SK-N-SH (cell line): ENCODE data around the gene CHPF2. TPM values are rescaled to one million over a fixed set of nuclear protein-coding genes. Genes with fewer than 3 reads are reported as not detected.

Experiments used
- CTCF ChIA-PET: fragments of 300-600, 350-600 bp; formaldehyde crosslinking; extraction: SDS; loops from one replicate; lab custom pipeline; 2021; lab: Yijun Ruan, JAX
- POLR2A ChIA-PET: fragments of 350-600 bp; sonication (Branson Sonifier 250); formaldehyde crosslinking; extraction: SDS; loops from one replicate; lab custom pipeline; 2020; ENCODE audit warnings: antibody characterized with exemption, inconsistent platforms; lab: Yijun Ruan, JAX
- DNase-seq: peaks from one replicate; pipeline ENCODE4 v3.0.0; 2012
- H2AFZ ChIP-seq: fragments of 200-600 bp; sonication (generic); 2 replicates; pipeline ENCODE4 v1.8.1; 2016; ENCODE audit warnings: antibody characterized with exemption, mild to moderate bottlenecking, low read depth
- H3F3A ChIP-seq: fragments of 200-600 bp; sonication (generic); replicated peaks from 2 replicates; pipeline ENCODE3; 2016; ENCODE audit warnings: antibody characterized with exemption, mild to moderate bottlenecking; ENCODE audit not compliant: insufficient read depth
- H3K27ac ChIP-seq, 2 experiments: fragments of 200-500 bp in 1 of 2; fragments of 200-600 bp in 1 of 2; sonication (Bioruptor generic) in 1 of 2; sonication (generic), shearing (Covaris generic) in 1 of 2; 2 replicates each; pipeline versions ENCODE4 v1.5.1 to v1.6.1; 2014 to 2016; ENCODE audit warnings: low read depth in 2 of 2, inconsistent platforms in 1 of 2, low read length in 1 of 2, mild to moderate bottlenecking in 1 of 2, mixed read lengths in 1 of 2
- H3K27me3 ChIP-seq: fragments of 200-600 bp; sonication (generic), shearing (Covaris generic); 2 replicates; pipeline ENCODE4 v1.6.1; 2016; ENCODE audit warnings: mixed run types; ENCODE audit not compliant: insufficient read depth
- H3K36me3 ChIP-seq, 2 experiments: fragments of 200-500 bp in 1 of 2; fragments of 200-600 bp in 1 of 2; sonication (Bioruptor generic) in 1 of 2; sonication (generic) in 1 of 2; replicated peaks in 1 of 2; 2 replicates each; pipeline versions ENCODE3 to v1.5.1; 2014 to 2016; ENCODE audit warnings: low read length in 1 of 2, mild to moderate bottlenecking in 1 of 2; ENCODE audit not compliant: insufficient read depth in 2 of 2, control insufficient read depth in 1 of 2
- H3K4me1 ChIP-seq, 2 experiments: fragments of 200-500 bp in 1 of 2; fragments of 200-600 bp in 1 of 2; sonication (Bioruptor generic) in 1 of 2; sonication (generic), shearing (Covaris generic) in 1 of 2; 2 replicates each; pipeline versions ENCODE4 v1.5.1 to v1.6.1; 2014 to 2016; ENCODE audit warnings: low read depth in 1 of 2, low read length in 1 of 2, mixed run types in 1 of 2; ENCODE audit not compliant: insufficient read depth in 2 of 2, control insufficient read depth in 1 of 2
- H3K4me2 ChIP-seq: fragments of 200-600 bp; sonication (generic), shearing (Covaris generic); 2 replicates; pipeline ENCODE4 v1.6.1; 2017; ENCODE audit warnings: mixed run types
- H3K4me3 ChIP-seq, 2 experiments: fragments of 200-500 bp in 1 of 2; fragments of 200-600 bp in 1 of 2; sonication (Bioruptor generic) in 1 of 2; sonication (generic), shearing (Covaris generic) in 1 of 2; 2 replicates each; pipeline versions ENCODE4 v1.5.1 to v1.8.1; 2014 to 2016; ENCODE audit warnings: low read depth in 2 of 2, inconsistent platforms in 1 of 2, low read length in 1 of 2, mild to moderate bottlenecking in 1 of 2, mixed read lengths in 1 of 2, moderate library complexity in 1 of 2
- H3K79me2 ChIP-seq: fragments of 200-600 bp; sonication (generic); 2 replicates; pipeline ENCODE4 v1.8.1; 2017; ENCODE audit warnings: mild to moderate bottlenecking; ENCODE audit not compliant: insufficient read depth
- H3K9ac ChIP-seq: fragments of 200-600 bp; sonication (generic); 2 replicates; pipeline ENCODE4 v1.6.1; 2017; ENCODE audit warnings: mixed run types
- H3K9me2 ChIP-seq: fragments of 200-600 bp; sonication (generic); 2 replicates; pipeline ENCODE4 v1.6.1; 2017; ENCODE audit warnings: mixed run types
- H3K9me3 ChIP-seq: fragments of 200-600 bp; sonication (generic); 2 replicates; pipeline ENCODE4 v1.6.1; 2017; ENCODE audit warnings: mixed run types, mild to moderate bottlenecking, moderate library complexity
- H4K20me1 ChIP-seq: fragments of 200-600 bp; sonication (generic); 2 replicates; pipeline ENCODE4 v1.6.1; 2017; ENCODE audit warnings: mild to moderate bottlenecking, mixed run types; ENCODE audit not compliant: insufficient read depth
- CTCF ChIP-seq: fragments of 200-600 bp; sonication (generic); IDR thresholded peaks from 2 replicates; pipeline ENCODE4 v1.6.1; 2017; ENCODE audit warnings: antibody characterized with exemption, mild to moderate bottlenecking, moderate library complexity
- EZH2phosphoT487 ChIP-seq: fragments of 200-600 bp; sonication (generic); IDR thresholded peaks from 2 replicates; pipeline ENCODE4 v1.6.1; 2017; ENCODE audit warnings: low read depth, mixed run types, mild to moderate bottlenecking, antibody characterized with exemption, moderate library complexity, borderline replicate concordance
- FOSL2 ChIP-seq: IDR thresholded peaks from 2 replicates; pipeline ENCODE4 v1.4.0; 2012; ENCODE audit warnings: low read depth, mild to moderate bottlenecking, moderate library complexity, borderline replicate concordance
- FOXJ3 ChIP-seq: sonication (generic); formaldehyde crosslinking; IDR thresholded peaks from 2 replicates; pipeline ENCODE4 v1.5.1; 2020; ENCODE audit warnings: mild to moderate bottlenecking, missing genetic modification reagents
- GABPA ChIP-seq: IDR thresholded peaks from 2 replicates; pipeline ENCODE4 v1.4.0; 2012; ENCODE audit warnings: low read depth, mild to moderate bottlenecking
- GATA2 ChIP-seq: sonication (generic); formaldehyde crosslinking; IDR thresholded peaks from 2 replicates; pipeline ENCODE4 v1.5.0; 2020; ENCODE audit warnings: mild to moderate bottlenecking, missing genetic modification reagents
- IRF3 ChIP-seq: fragments of 150-350 bp; IDR thresholded peaks from 2 replicates; pipeline ENCODE4 v1.6.1; 2016; ENCODE audit warnings: mild to moderate bottlenecking, low read depth, low read length
- JUND ChIP-seq: IDR thresholded peaks from 2 replicates; pipeline ENCODE4 v1.4.0; 2012
- MXI1 ChIP-seq: IDR thresholded peaks from 2 replicates; pipeline ENCODE4 v1.6.1; 2012; ENCODE audit warnings: mild to moderate bottlenecking, low read depth, low read length, improper control_type of control experiment
- PBX3 ChIP-seq: IDR thresholded peaks from 2 replicates; pipeline ENCODE4; 2012
- RAD21 ChIP-seq: IDR thresholded peaks from 2 replicates; pipeline ENCODE4 v1.6.1; 2012; ENCODE audit warnings: mild to moderate bottlenecking, low read length
- RCOR1 ChIP-seq: fragments of 150-350 bp; IDR thresholded peaks from 2 replicates; pipeline ENCODE4 v1.6.1; 2017; ENCODE audit warnings: antibody characterized with exemption, low read length
- RFX5 ChIP-seq: IDR thresholded peaks from 2 replicates; pipeline ENCODE4 v1.6.1; 2012; ENCODE audit warnings: mild to moderate bottlenecking, improper control_type of control experiment, low read length
- RXRA ChIP-seq: IDR thresholded peaks from 2 replicates; pipeline ENCODE4 v1.4.0; 2012; ENCODE audit warnings: low read depth, mild to moderate bottlenecking, borderline replicate concordance
- TCF12 ChIP-seq: IDR thresholded peaks from 2 replicates; pipeline ENCODE4 v1.4.0; 2012
- TEAD4 ChIP-seq: IDR thresholded peaks from 2 replicates; pipeline ENCODE4 v1.4.0; 2012; ENCODE audit warnings: mild to moderate bottlenecking, borderline replicate concordance; ENCODE audit not compliant: insufficient read depth
- USF1 ChIP-seq: IDR thresholded peaks from 2 replicates; pipeline ENCODE4 v1.4.0; 2012; ENCODE audit warnings: low read depth, borderline replicate concordance
- YY1 ChIP-seq: IDR thresholded peaks from 2 replicates; pipeline ENCODE4 v1.4.0; 2012; ENCODE audit warnings: low read depth, mild to moderate bottlenecking
- WGBS: methylation state at CpG from one replicate; pipeline ENCODE4 v1.1.6; 2017; ENCODE audit warnings: low lambda C conversion rate; 5-methylcytosine and 5-hydroxymethylcytosine counted together
- polyA plus RNA-seq, 3 experiments: library from polyadenylated mRNA; depleted of rRNA; stranded (reverse); fragments of >200 nt; gene quantifications; 2 replicates each; pipeline ENCODE4 v1.2.3, GENCODE V29; 2012
- TF ChIP-seq, protein P1 (sequence below): IDR thresholded peaks from 2 replicates; pipeline ENCODE4 v1.4.0; 2012; ENCODE audit warnings: low read depth
- TF ChIP-seq, protein P2 (sequence below): IDR thresholded peaks from 2 replicates; pipeline ENCODE4 v1.6.1; 2012; ENCODE audit warnings: mild to moderate bottlenecking, low read depth, low read length, moderate library complexity

The CHPF2 gene
- polyA plus RNA-seq, 1 of the 3 experiments (the other 2 are of a cell fraction): 68.6 TPM

GRCh38 chr7:151207804-151208203, 24.5 kb upstream of the CHPF2 start (continued):
- no peak for TF ChIP-seq IRF3
- TF ChIP-seq, all 33 proteins: peak for 0

- Histone ChIP-seq H3K36me3 (peaks cover 4 to 8% of the 10 kb centered on the region in 2 experiments), H3K9me3 (no peaks in the 10 kb centered on the region), H2AFZ (no peak overlapping the region), H3K79me2 (no peaks in the 10 kb centered on the region), H3K4me3 (no peak overlapping the region), H3F3A (no peaks in the 10 kb centered on the region), H3K9ac (no peak overlapping the region), H3K4me2 (no peak overlapping the region), H3K9me2 (no peaks in the 10 kb centered on the region), H3K4me1 (no peaks in the 10 kb centered on the region), H3K27ac (no peak overlapping the region), H3K27me3 (peaks cover 33% of the 10 kb centered on the region), H4K20me1 (0 out of 2 replicates have a peak, but pooled peaks cover 9% of the 10 kb centered on the region)
- TF ChIP-seq RAD21 (no peak), JUND (no peak), MXI1 (no peak), TEAD4 (no peak), GABPA (no peak), RCOR1 (no peak), USF1 (no peak), YY1 (no peak), TCF12 (no peak), CTCF (no peak), PBX3 (no peak), RXRA (no peak), IRF3 (no peak), FOSL2 (no peak), FOXJ3 (CRISPR knock-in tag) (no peak), EZH2phosphoT487 (no peak), RFX5 (no peak), GATA2 (no peak)
- TF ChIP-seq, protein P1, sequence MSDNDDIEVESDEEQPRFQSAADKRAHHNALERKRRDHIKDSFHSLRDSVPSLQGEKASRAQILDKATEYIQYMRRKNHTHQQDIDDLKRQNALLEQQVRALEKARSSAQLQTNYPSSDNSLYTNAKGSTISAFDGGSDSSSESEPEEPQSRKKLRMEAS: no peak
- TF ChIP-seq, protein P2, sequence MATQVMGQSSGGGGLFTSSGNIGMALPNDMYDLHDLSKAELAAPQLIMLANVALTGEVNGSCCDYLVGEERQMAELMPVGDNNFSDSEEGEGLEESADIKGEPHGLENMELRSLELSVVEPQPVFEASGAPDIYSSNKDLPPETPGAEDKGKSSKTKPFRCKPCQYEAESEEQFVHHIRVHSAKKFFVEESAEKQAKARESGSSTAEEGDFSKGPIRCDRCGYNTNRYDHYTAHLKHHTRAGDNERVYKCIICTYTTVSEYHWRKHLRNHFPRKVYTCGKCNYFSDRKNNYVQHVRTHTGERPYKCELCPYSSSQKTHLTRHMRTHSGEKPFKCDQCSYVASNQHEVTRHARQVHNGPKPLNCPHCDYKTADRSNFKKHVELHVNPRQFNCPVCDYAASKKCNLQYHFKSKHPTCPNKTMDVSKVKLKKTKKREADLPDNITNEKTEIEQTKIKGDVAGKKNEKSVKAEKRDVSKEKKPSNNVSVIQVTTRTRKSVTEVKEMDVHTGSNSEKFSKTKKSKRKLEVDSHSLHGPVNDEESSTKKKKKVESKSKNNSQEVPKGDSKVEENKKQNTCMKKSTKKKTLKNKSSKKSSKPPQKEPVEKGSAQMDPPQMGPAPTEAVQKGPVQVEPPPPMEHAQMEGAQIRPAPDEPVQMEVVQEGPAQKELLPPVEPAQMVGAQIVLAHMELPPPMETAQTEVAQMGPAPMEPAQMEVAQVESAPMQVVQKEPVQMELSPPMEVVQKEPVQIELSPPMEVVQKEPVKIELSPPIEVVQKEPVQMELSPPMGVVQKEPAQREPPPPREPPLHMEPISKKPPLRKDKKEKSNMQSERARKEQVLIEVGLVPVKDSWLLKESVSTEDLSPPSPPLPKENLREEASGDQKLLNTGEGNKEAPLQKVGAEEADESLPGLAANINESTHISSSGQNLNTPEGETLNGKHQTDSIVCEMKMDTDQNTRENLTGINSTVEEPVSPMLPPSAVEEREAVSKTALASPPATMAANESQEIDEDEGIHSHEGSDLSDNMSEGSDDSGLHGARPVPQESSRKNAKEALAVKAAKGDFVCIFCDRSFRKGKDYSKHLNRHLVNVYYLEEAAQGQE: no peak
- DNase-seq: no peak
- ChIA-PET POLR2A (interaction anchor here (0.6 to 0.9 kb wide), 2 partner anchors 19 to 21 kb away, joined by 3 read pairs; partner anchors contain the start of gene ABCF2), CTCF (interaction anchor here (0.7 to 0.9 kb wide), 2 partner anchors 19 to 36 kb away, joined by 3 read pairs; partner anchors contain the start of gene ABCF2)
- WGBS: 64% methylated on average over 9 of the region's 9 CpGs
These were observed 23.9 kb upstream of the CHPF2 start for GRCh38 chr7:151208253-151208862.
